SH-SY5Y (cell line): ENCODE data around the gene DDIT3.

Experiments
- GATA2 ChIP-seq: IDR thresholded peaks from 2 replicates; pipeline ENCODE4 v1.6.1; 2011; ENCODE audit warnings: mild to moderate bottlenecking, low read depth, low read length
- GATA3 ChIP-seq: IDR thresholded peaks from 2 replicates; pipeline ENCODE4 v1.6.1; 2011; ENCODE audit warnings: low read depth, mild to moderate bottlenecking, low read length, moderate library complexity

- no peak for TF ChIP-seq GATA3
- no peak for TF ChIP-seq GATA2
Observed at GRCh38 chr12:57534991-57535543, 14.8 kb upstream of the DDIT3 start.
